ENCODE results near the gene S100A13. TPM values are rescaled to one million over a fixed set of nuclear protein-coding genes. Genes with fewer than 3 reads are reported as not detected.
"Not testable (repeated sequence)": the region's sequence is repeated elsewhere in the genome, so short reads cannot be mapped to it uniquely, and the experiment has no call there.

S100A13 gene
- total RNA-seq, 1 donor from 2014 or later: 172 TPM

DNA sequence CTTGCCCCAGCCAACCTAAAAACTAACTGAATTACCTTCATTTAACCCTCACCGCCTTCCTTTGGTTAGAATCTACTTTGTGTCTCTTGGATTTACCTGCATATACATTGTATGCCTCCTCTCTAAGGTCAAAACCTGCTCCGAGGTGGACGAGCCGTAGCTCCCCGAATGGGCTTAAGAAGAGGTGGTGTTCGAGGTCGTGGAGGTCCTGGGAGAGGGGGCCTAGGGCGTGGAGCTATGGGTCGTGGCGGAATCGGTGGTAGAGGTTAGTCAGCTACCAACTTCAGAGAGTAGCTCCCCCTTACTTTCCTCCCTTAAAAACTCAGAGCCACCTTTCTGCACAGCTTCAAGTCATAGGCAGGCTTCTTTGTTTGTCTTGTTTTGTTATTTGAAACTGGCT, 15.8 kb upstream of the S100A13 start:
- Histone ChIP-seq H3K9me3 (ENCODE audit: insufficient read depth, low read depth, low read length) (no peaks in the 10 kb centered on the region), H3K27me3 (ENCODE audit: insufficient read depth, low read length) (no peaks in the 10 kb centered on the region), H3K27ac (ENCODE audit: low read depth, low read length) (no peak overlapping the region), H3K4me2 (ENCODE audit: low read length) (no peak overlapping the region), H4K20me1 (ENCODE audit: insufficient read depth, low read length) (peaks cover 58% of the 10 kb centered on the region), H3K36me3 (ENCODE audit: insufficient read depth, low read length) (peaks cover 71% of the 10 kb centered on the region), H2AFZ (ENCODE audit: low read depth, low read length) (no peak overlapping the region), H3K4me1 (ENCODE audit: insufficient read depth, low read length) (no peaks in the 10 kb centered on the region), H3K79me2 (ENCODE audit: insufficient read depth, low read length) (peaks cover 59% of the 10 kb centered on the region), H3K9ac (ENCODE audit: low read length) (no peak overlapping the region), H3K4me3 (ENCODE audit: insufficient read depth, low read depth, low read length) (no peak overlapping the region)
- FAIRE-seq (no peak), DNase-seq (ENCODE audit: low read depth) (no peak)
- Mint-ChIP-seq H3K9me3 (ENCODE audit: unreplicated experiment) (no peaks in the 10 kb centered on the region), H3K27ac (ENCODE audit: unreplicated experiment) (no peak overlapping the region), H3K27me3 (ENCODE audit: low read depth, unreplicated experiment) (no peaks in the 10 kb centered on the region), H3K4me3 (ENCODE audit: unreplicated experiment) (no peak overlapping the region), H3K4me1 (ENCODE audit: low read depth, unreplicated experiment) (peaks cover 2% of the 10 kb centered on the region), H3K36me3 (ENCODE audit: low read depth, unreplicated experiment) (peaks cover 22% of the 10 kb centered on the region)
- TF ChIP-seq CTCF (IDR thresholded peaks at IDR 0.05; ENCODE audit: insufficient read depth, low read depth, low read length): no peak
- no peak for TF ChIP-seq EZH2 (IDR thresholded peaks at IDR 0.05; ENCODE audit: insufficient read depth, low read length)

- Mint-ChIP-seq H3K4me1 (ENCODE audit: low read depth, unreplicated experiment) (no peaks in the 10 kb centered on the region), H3K27me3 (ENCODE audit: low read depth, unreplicated experiment) (no peaks in the 10 kb centered on the region), H3K4me3 (ENCODE audit: unreplicated experiment) (no peak overlapping the region), H3K36me3 (ENCODE audit: low read depth, unreplicated experiment) (peaks cover 23% of the 10 kb centered on the region), H3K9me3 (ENCODE audit: unreplicated experiment) (no peaks in the 10 kb centered on the region), H3K27ac (ENCODE audit: unreplicated experiment) (no peak overlapping the region)
- H4K20me1 ChIP-seq (ENCODE audit: insufficient read depth, low read length): peaks cover 63% of the 10 kb centered on the region
- TF ChIP-seq EZH2 (IDR thresholded peaks at IDR 0.05; ENCODE audit: insufficient read depth, low read length) (no peak), CTCF (IDR thresholded peaks at IDR 0.05; ENCODE audit: insufficient read depth, low read depth, low read length) (no peak)
- FAIRE-seq: no peak
- H2AFZ ChIP-seq (ENCODE audit: low read depth, low read length): no peak overlapping the region
- no peak overlapping the region for H3K9ac ChIP-seq (ENCODE audit: low read length)
- no peak for DNase-seq (ENCODE audit: low read depth)
- no peaks in the 10 kb centered on the region for H3K27me3 ChIP-seq (ENCODE audit: insufficient read depth, low read length)
- H3K4me2 ChIP-seq (ENCODE audit: low read length): no peak overlapping the region
- no peak overlapping the region for H3K27ac ChIP-seq (ENCODE audit: low read depth, low read length)
- no peaks in the 10 kb centered on the region for H3K9me3 ChIP-seq (ENCODE audit: insufficient read depth, low read depth, low read length)
- no peaks in the 10 kb centered on the region for H3K4me1 ChIP-seq (ENCODE audit: insufficient read depth, low read length)
- peaks cover 78% of the 10 kb centered on the region for H3K36me3 ChIP-seq (ENCODE audit: insufficient read depth, low read length)
- no peak overlapping the region for H3K4me3 ChIP-seq (ENCODE audit: insufficient read depth, low read depth, low read length)
- H3K79me2 ChIP-seq (ENCODE audit: insufficient read depth, low read length): peaks cover 67% of the 10 kb centered on the region
These were observed 14.9 kb upstream of the S100A13 start for GRCh38 chr1:153642161-153642560.

- Mint-ChIP-seq H3K27me3 (ENCODE audit: low read depth, unreplicated experiment) (no peaks in the 10 kb centered on the region), H3K36me3 (ENCODE audit: low read depth, unreplicated experiment) (peaks cover 22% of the 10 kb centered on the region), H3K4me1 (ENCODE audit: low read depth, unreplicated experiment) (no peaks in the 10 kb centered on the region), H3K27ac (ENCODE audit: unreplicated experiment) (no peak overlapping the region), H3K4me3 (ENCODE audit: unreplicated experiment) (no peak overlapping the region), H3K9me3 (ENCODE audit: unreplicated experiment) (peaks cover 2% of the 10 kb centered on the region)
- TF ChIP-seq EZH2 (IDR thresholded peaks at IDR 0.05; ENCODE audit: insufficient read depth, low read length) (no peak), CTCF (IDR thresholded peaks at IDR 0.05; ENCODE audit: insufficient read depth, low read depth, low read length) (no peak)
- H3K27me3 ChIP-seq (ENCODE audit: insufficient read depth, low read length): no peaks in the 10 kb centered on the region
- no peak overlapping the region for H3K27ac ChIP-seq (ENCODE audit: low read depth, low read length)
- peaks cover 86% of the 10 kb centered on the region for H3K36me3 ChIP-seq (ENCODE audit: insufficient read depth, low read length)
- H2AFZ ChIP-seq (ENCODE audit: low read depth, low read length): no peak overlapping the region
- DNase-seq (ENCODE audit: low read depth): no peak
- H4K20me1 ChIP-seq (ENCODE audit: insufficient read depth, low read length): peaks cover 74% of the 10 kb centered on the region
- no peak for FAIRE-seq
- H3K4me3 ChIP-seq (ENCODE audit: insufficient read depth, low read depth, low read length): no peak overlapping the region
- H3K79me2 ChIP-seq (ENCODE audit: insufficient read depth, low read length): peaks cover 80% of the 10 kb centered on the region
- no peak overlapping the region for H3K9ac ChIP-seq (ENCODE audit: low read length)
- H3K4me1 ChIP-seq (ENCODE audit: insufficient read depth, low read length): no peaks in the 10 kb centered on the region
- no peaks in the 10 kb centered on the region for H3K9me3 ChIP-seq (ENCODE audit: insufficient read depth, low read depth, low read length)
- no peak overlapping the region for H3K4me2 ChIP-seq (ENCODE audit: low read length)
These were observed 13.6 kb upstream of the S100A13 start for GRCh38 chr1:153640861-153641260.

- Histone ChIP-seq H4K20me1 (ENCODE audit: insufficient read depth, low read length) (peaks cover 72% of the 10 kb centered on the region), H3K79me2 (ENCODE audit: insufficient read depth, low read length) (peaks cover 87% of the 10 kb centered on the region)
- H3K4me3 Mint-ChIP-seq (ENCODE audit: unreplicated experiment): not testable (repeated sequence)
These were observed 12.9 kb upstream of the S100A13 start for GRCh38 chr1:153640213-153640612.

More at GRCh38 chr1:153640213-153640612, 12.9 kb upstream of the S100A13 start:
- H3K36me3 ChIP-seq (ENCODE audit: insufficient read depth, low read length): peaks cover 79% of the 10 kb centered on the region
- not testable (repeated sequence) for H3K4me3 ChIP-seq (ENCODE audit: insufficient read depth, low read depth, low read length); H3K27ac ChIP-seq (ENCODE audit: low read depth, low read length); H3K9me3 Mint-ChIP-seq (ENCODE audit: unreplicated experiment); DNase-seq (ENCODE audit: low read depth); H3K4me2 ChIP-seq (ENCODE audit: low read length); H3K27ac Mint-ChIP-seq (ENCODE audit: unreplicated experiment); H3K4me1 ChIP-seq (ENCODE audit: insufficient read depth, low read length); H3K4me1 Mint-ChIP-seq (ENCODE audit: low read depth, unreplicated experiment); H3K27me3 ChIP-seq (ENCODE audit: insufficient read depth, low read length); H2AFZ ChIP-seq (ENCODE audit: low read depth, low read length); H3K9me3 ChIP-seq (ENCODE audit: insufficient read depth, low read depth, low read length); H3K27me3 Mint-ChIP-seq (ENCODE audit: low read depth, unreplicated experiment); H3K9ac ChIP-seq (ENCODE audit: low read length); FAIRE-seq
- H3K36me3 Mint-ChIP-seq (ENCODE audit: low read depth, unreplicated experiment): peaks cover 20% of the 10 kb centered on the region

Measured in astrocyte (in vitro differentiated cells and primary cell).